ENCODE data around the gene SARNP. TPM values are rescaled to one million over a fixed set of nuclear protein-coding genes. Genes with fewer than 3 reads are reported as not detected.

SARNP gene
- total RNA-seq, 1 donor from 2014 or later: 33.1 TPM

- Histone ChIP-seq H3K36me3 (peaks cover 0 to 25% of the 10 kb centered on the region in 2 donors), H3K27me3 (no peaks in the 10 kb centered on the region), H3K27ac (no peak overlapping the region), H3K4me1 (peaks cover 30% of the 10 kb centered on the region), H3K9me3 (no peaks in the 10 kb centered on the region), H3K4me3 (no peak overlapping the region)
- no peak for DNase-seq (ENCODE audit: extremely low spot score in 2 of 2)
- intact Hi-C loops (cut with DNase I): loop anchor here (10.0 kb wide), 1 partner anchor 46 kb away; no protein-coding TSS in a partner anchor
- TF ChIP-seq, protein P1, sequence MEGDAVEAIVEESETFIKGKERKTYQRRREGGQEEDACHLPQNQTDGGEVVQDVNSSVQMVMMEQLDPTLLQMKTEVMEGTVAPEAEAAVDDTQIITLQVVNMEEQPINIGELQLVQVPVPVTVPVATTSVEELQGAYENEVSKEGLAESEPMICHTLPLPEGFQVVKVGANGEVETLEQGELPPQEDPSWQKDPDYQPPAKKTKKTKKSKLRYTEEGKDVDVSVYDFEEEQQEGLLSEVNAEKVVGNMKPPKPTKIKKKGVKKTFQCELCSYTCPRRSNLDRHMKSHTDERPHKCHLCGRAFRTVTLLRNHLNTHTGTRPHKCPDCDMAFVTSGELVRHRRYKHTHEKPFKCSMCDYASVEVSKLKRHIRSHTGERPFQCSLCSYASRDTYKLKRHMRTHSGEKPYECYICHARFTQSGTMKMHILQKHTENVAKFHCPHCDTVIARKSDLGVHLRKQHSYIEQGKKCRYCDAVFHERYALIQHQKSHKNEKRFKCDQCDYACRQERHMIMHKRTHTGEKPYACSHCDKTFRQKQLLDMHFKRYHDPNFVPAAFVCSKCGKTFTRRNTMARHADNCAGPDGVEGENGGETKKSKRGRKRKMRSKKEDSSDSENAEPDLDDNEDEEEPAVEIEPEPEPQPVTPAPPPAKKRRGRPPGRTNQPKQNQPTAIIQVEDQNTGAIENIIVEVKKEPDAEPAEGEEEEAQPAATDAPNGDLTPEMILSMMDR (IDR thresholded peaks at IDR 0.05): no peak
- TF ChIP-seq POLR2A (IDR thresholded peaks at IDR 0.05) (no peak), POLR2AphosphoS5 (IDR thresholded peaks at IDR 0.05; ENCODE audit: insufficient read depth in 1 of 2, low read depth in 1 of 2) (no peak)
Observed at GRCh38 chr12:55748230-55748993, 69.1 kb downstream of the SARNP start.

DNA sequence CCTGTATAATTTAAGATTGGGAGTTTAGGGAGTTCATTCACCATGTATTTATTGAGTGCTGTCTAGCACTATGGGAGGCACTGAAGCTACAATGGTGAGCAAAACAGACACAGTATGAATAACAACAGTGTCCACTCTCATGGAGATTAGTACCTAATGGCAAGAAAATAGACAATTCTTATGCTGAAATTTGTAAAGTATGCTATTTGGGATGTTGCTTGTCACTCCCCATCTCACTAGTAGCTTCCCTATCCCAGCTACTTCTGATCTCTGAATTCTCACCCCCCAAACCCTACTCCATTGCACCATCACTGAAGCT is 70.7 kb downstream of the SARNP start:
- H3K4me1 ChIP-seq: peaks cover 37% of the 10 kb centered on the region
- peaks cover 0 to 9% of the 10 kb centered on the region in 2 donors for H3K36me3 ChIP-seq
- H3K27me3 ChIP-seq: no peaks in the 10 kb centered on the region
- no peak overlapping the region for H3K27ac ChIP-seq
- TF ChIP-seq POLR2AphosphoS5 (IDR thresholded peaks at IDR 0.05; ENCODE audit: insufficient read depth in 1 of 2, low read depth in 1 of 2): no peak
- TF ChIP-seq, protein P1 (IDR thresholded peaks at IDR 0.05): no peak
- TF ChIP-seq POLR2A (IDR thresholded peaks at IDR 0.05): no peak
- DNase-seq (ENCODE audit: extremely low spot score in 2 of 2): no peak
- H3K4me3 ChIP-seq: no peak overlapping the region
- H3K9me3 ChIP-seq: no peaks in the 10 kb centered on the region
- intact Hi-C loops (cut with DNase I): loop anchor here (10.0 kb wide), 1 partner anchor 48 kb away; no protein-coding TSS in a partner anchor

DNA sequence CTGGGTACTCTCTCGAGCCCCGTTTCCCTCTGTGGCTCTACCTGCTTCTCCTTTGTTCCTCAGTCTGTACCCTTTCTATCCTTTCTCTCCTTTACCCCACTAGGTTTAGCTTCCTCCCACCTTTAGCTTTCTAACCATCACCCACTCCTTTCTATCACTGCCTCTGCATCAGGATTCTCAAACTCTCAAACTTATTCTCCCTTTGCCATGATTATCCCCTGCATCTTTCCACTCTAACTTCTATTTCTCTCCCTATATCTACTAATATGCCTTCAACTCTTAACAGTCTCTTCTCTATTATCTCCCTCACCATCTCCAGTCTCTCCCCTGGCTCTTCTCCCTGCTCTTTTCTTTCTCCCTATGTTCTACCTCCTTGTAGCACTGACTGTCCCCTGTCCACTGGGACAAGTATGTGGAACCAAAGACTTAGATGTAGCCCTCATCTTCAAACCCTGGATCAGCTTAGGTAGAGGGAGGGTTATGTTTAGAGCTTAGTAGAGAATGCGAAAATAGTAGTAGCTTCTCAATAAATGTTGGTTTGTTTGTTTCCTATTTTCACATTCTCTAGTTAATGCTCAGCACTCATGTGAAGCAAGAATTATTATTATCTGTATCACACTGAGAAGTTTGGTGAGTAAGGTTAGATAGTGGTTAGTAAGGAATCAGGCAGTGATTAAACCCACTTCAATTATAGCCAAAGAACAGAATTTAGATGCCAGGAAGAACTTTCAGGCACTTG is 71.2 kb downstream of the SARNP start:
- Histone ChIP-seq H3K4me1 (peaks cover 37% of the 10 kb centered on the region), H3K27me3 (no peaks in the 10 kb centered on the region), H3K27ac (peak overlapping the region; percentile 80), H3K4me3 (peak overlapping the region in 1 of 2 donors; percentile 22), H3K36me3 (peaks cover 0 to 5% of the 10 kb centered on the region in 2 donors), H3K9me3 (no peaks in the 10 kb centered on the region)
- DNase-seq (ENCODE audit: extremely low spot score in 2 of 2): no peak
- intact Hi-C loops (cut with DNase I): loop anchor here (10.0 kb wide), 1 partner anchor 48 kb away; no protein-coding TSS in a partner anchor
- TF ChIP-seq POLR2AphosphoS5 (IDR thresholded peaks at IDR 0.05; ENCODE audit: insufficient read depth in 1 of 2, low read depth in 1 of 2): no peak
- TF ChIP-seq, protein P1 (IDR thresholded peaks at IDR 0.05): no peak
- no peak for TF ChIP-seq POLR2A (IDR thresholded peaks at IDR 0.05)

GRCh38 chr12:55745361-55746173 is 72.0 kb downstream of the SARNP start:
- intact Hi-C loops (cut with DNase I): loop anchor here (10.0 kb wide), 1 partner anchor 49 kb away; no protein-coding TSS in a partner anchor
- no peaks in the 10 kb centered on the region for H3K27me3 ChIP-seq
- H3K9me3 ChIP-seq: no peaks in the 10 kb centered on the region
- DNase-seq (ENCODE audit: extremely low spot score in 2 of 2): no peak
- peaks cover 37% of the 10 kb centered on the region for H3K4me1 ChIP-seq
- peaks cover 0 to 4% of the 10 kb centered on the region in 2 donors for H3K36me3 ChIP-seq
- peak overlapping the region; percentile 15 to 22 for H3K4me3 ChIP-seq
- peak overlapping the region; percentile 80 for H3K27ac ChIP-seq
- TF ChIP-seq, protein P1 (IDR thresholded peaks at IDR 0.05): no peak
- TF ChIP-seq POLR2A (IDR thresholded peaks at IDR 0.05) (no peak), POLR2AphosphoS5 (IDR thresholded peaks at IDR 0.05; ENCODE audit: insufficient read depth in 1 of 2, low read depth in 1 of 2) (no peak)
